Measurements from ENCODE around the gene BTLA. TPM values are rescaled to one million over a fixed set of nuclear protein-coding genes. Genes with fewer than 3 reads are reported as not detected.

The BTLA gene, protein sequence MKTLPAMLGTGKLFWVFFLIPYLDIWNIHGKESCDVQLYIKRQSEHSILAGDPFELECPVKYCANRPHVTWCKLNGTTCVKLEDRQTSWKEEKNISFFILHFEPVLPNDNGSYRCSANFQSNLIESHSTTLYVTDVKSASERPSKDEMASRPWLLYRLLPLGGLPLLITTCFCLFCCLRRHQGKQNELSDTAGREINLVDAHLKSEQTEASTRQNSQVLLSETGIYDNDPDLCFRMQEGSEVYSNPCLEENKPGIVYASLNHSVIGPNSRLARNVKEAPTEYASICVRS
- total RNA-seq, result under 0.01 TPM in 1 of 2 replicates, not detected in the other

DNA sequence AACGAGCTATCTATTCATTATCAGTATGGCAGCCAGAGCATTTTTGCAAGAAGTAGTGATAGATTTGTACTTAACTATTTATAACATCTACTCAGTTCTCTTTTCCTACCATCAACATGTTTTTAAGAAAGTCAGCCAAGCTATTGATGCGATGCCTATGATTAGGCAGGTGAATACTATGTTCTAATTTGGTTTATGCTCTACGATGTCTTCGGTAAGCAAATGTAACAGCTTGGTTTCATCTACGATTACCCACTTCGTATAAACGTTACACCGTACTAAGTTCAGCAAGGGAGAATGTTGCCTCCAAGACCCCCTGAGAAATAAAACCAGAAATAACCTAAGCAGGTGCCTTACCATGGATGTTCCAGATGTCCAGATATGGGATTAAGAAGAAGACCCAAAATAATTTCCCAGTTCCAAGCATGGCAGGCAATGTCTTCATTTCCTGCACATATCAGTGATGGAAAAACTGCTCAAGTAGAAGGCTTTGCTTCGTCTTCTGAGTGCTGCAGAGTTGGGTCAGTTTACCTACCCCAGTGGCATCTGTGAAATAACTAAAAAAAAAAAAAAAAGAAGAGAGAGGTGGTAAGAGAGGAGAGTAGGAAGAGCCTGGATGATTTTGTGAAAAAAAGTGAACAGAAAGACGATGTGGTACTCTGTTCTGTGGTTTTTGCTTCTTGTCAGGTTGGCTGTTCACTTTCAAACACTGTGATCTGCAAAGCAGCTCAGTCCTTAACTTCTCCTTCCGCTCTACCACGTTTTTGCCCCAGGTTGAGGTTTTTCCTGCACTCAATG, at the start of gene BTLA:
Gene BTLA, minus strand, starts transcription at position 559 of the 798 bp plus-strand sequence. Its CDS starts 114 bp downstream, at position 445.

Other genes with a start within 250 kb of the BTLA start
- gene SLC9C1, start 205.3 kb downstream of the BTLA start, total RNA-seq, result not detected in 2 replicates
- not detected in 2 replicates for gene CD200, start 166.3 kb downstream of the BTLA start, total RNA-seq
- gene ATG3, start 62.5 kb upstream of the BTLA start, total RNA-seq, result 81.5 and 105 TPM in 2 replicates
- gene SLC35A5, start 62.6 kb upstream of the BTLA start, total RNA-seq, result 27.3 and 33.7 TPM in 2 replicates
- 386 and 910 TPM in 2 replicates for gene CCDC80, start 141.7 kb upstream of the BTLA start, total RNA-seq